ENCODE results near the gene YBX2. TPM values are rescaled to one million over a fixed set of nuclear protein-coding genes. Genes with fewer than 3 reads are reported as not detected.

Gene YBX2
- total RNA-seq, 1 donor from 2014 or later = 0.43 TPM

DNA sequence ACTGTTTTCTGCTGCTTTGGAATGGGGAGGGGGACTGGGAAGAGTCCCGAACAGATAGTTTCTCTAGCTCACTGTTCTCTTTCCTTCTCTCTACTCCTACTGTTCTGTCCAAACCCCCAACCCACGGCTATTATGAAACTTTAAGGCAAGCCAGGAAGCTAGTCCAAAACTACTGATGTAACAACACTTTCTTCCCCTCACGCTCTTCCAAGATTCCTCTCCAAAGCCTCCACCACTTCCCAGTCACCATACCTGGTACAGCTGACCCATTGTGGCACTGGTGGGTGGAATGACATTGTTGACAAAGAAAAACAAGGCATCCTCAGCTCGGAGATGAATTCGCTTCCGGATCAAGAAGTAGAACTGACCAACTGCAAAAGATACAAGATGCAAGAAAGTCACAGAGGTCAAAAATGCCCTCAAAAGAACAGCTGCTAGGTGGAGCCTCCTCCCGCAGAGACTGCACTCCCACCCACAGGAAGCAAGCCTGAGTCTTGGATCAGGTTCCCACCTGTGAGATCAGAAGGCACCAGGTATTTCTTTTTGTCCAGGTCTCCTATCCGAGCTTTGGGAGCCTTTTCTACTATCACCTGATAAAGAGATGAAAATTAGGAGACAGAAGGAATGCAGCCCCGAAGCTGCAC is 53.2 kb downstream of the YBX2 start:
- intact Hi-C loops (cut with micrococcal nuclease) = no loop called here
- peaks cover 34% of the 10 kb centered on the region for H3K4me1 Mint-ChIP-seq (ENCODE audit: low read depth)
- DNase-seq (ENCODE audit: low spot score) = no peak
- H3K4me3 Mint-ChIP-seq (ENCODE audit: low read depth) = peak overlapping the region; percentile 98
- H3K9me3 Mint-ChIP-seq = no peaks in the 10 kb centered on the region
- peak overlapping the region; percentile 95 for H3K27ac Mint-ChIP-seq
- H3K36me3 Mint-ChIP-seq (ENCODE audit: low read depth) = peaks cover 62% of the 10 kb centered on the region
- no peaks in the 10 kb centered on the region for H3K27me3 Mint-ChIP-seq (ENCODE audit: low read depth)

DNA sequence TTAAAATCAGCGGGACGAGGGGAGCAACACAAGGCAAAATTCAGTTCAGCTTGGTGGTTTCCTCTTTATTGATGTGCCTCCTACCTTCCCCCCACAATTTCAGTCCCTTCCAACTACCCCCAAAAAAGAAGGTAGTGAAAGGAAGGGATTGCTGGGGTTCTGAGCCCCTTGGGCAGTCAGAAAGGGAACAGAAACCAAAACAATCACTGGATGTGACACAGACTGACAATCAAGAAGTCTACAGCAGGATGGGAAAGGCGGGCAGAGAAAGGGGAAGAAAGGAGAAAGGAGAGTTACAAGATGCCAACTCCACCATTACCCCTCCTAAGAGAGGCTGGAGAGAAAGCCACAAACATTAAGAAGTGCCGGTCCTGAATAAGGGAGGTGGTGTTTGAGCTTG is 54.1 kb downstream of the YBX2 start:
- intact Hi-C loops (cut with micrococcal nuclease) = no loop called here
- no peak for DNase-seq (ENCODE audit: low spot score)
- peaks cover 64% of the 10 kb centered on the region for H3K36me3 Mint-ChIP-seq (ENCODE audit: low read depth)

DNA sequence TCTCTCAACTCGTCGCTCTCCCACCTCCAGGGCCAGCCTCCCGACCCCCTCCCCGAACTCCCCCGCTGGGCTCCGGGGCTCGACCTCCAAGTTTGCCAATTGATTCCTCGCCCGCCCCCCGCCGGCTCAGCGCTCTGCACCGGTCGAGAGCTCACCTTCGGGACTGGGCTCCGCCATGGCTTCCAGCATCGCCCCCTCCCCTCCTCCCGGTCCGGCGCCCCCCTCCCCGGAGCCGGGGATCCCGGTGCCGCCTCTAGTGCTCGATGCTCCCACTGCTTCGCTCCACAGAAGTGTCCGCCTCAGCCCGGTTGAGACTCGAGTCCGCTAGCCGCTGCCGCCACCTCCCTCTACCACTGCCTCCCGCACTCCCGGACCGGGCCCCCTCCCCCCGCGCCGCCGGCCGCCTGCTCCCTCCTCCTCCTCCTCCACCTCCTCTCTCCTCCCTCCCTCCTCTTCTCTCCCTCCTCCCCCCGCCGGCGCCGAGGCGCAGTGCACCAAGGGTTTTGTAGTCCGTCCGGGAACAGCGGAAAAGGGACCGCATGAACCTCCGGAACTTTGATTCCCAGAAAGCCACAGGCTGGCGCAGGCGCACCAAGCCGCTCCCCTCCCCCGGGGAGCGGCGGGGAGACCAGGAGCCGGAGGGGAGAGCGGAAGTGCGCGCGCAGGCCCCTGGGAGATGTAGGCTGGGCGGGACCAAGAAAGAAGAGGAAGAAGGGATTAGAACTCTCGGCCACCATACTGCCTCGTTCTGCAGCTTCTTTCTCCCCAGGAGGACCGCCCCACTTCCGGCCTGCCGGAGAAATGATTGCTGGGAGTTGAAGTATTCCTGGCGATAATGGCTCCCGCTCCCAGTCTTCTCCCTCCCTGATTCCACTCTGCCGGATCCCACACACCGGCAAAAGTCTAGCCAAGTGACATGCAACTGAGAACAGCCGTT is 55.1 kb downstream of the YBX2 start, which contains the start of gene PHF23:
Gene PHF23 (minus strand): TSS at position 367 of the 937 bp plus-strand sequence. CDS start 178 bp downstream, at position 189.
- Mint-ChIP-seq H3K4me1 (ENCODE audit: low read depth) (peaks cover 48% of the 10 kb centered on the region), H3K4me3 (ENCODE audit: low read depth) (peak within 1 kb of the TSS; percentile 98), H3K9me3 (no peaks in the 10 kb centered on the region), H3K27me3 (ENCODE audit: low read depth) (no peaks in the 10 kb centered on the region), H3K36me3 (ENCODE audit: low read depth) (peaks cover 67% of the 10 kb centered on the region), H3K27ac (peak within 1 kb of the TSS; percentile 92)
- intact Hi-C loops (cut with micrococcal nuclease) = loop anchor here (1.0 to 2.0 kb wide), 2 partner anchors 25 to 333 kb away; no protein-coding TSS in a partner anchor
- peak; percentile 98 for DNase-seq (ENCODE audit: low spot score)

More for the DNA sequence above, 54.1 kb downstream of the YBX2 start:
- H3K27ac Mint-ChIP-seq = peak overlapping the region; percentile 5
- peaks cover 42% of the 10 kb centered on the region for H3K4me1 Mint-ChIP-seq (ENCODE audit: low read depth)
- no peaks in the 10 kb centered on the region for H3K9me3 Mint-ChIP-seq
- H3K4me3 Mint-ChIP-seq (ENCODE audit: low read depth) = peak overlapping the region; percentile 98
- H3K27me3 Mint-ChIP-seq (ENCODE audit: low read depth) = no peaks in the 10 kb centered on the region

DNA sequence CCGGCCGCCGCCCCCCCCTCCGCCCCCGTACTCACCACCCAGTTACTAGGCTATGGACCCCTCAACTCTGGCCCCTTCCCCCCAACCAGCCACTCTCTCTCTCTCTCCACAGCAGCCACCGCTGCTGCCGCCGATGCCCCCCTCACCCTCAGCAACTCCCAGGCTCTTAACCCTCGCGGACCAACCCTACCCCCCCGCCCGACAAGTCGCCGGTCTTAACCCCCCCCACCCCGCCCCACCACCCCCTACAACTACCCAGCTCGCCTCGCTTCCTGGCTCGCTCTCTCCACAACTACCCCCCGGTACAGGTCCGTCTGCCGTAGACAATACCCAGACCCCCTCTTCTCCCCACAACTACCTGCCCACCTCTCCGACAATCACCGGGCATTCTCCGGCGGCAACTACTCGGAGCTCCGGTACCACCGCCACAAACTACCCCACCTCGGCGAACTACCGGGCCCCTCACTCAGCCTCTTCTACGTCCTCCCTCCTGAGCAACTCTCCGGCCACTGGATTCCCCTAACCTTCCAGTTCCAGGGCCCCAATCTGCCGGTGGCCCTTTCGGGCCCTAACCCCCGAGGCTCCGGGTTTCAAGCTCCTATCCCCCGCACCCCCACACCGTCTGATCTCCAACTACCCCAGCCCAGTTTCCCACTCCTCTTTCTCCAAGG is 55.9 kb downstream of the YBX2 start:
- peak overlapping the region; percentile 98 for H3K4me3 Mint-ChIP-seq (ENCODE audit: low read depth)
- H3K9me3 Mint-ChIP-seq = no peaks in the 10 kb centered on the region
- H3K27me3 Mint-ChIP-seq (ENCODE audit: low read depth) = no peaks in the 10 kb centered on the region
- H3K4me1 Mint-ChIP-seq (ENCODE audit: low read depth) = peaks cover 52% of the 10 kb centered on the region
- peak overlapping the region; percentile 92 for H3K27ac Mint-ChIP-seq
- intact Hi-C loops (cut with micrococcal nuclease) = loop anchor here (1.0 to 2.0 kb wide), 3 partner anchors 24 to 334 kb away; partner anchors contain the start of gene SLC2A4
- no peak for DNase-seq (ENCODE audit: low spot score)
- H3K36me3 Mint-ChIP-seq (ENCODE audit: low read depth) = peaks cover 63% of the 10 kb centered on the region

Other genes starting within 250 kb of the YBX2 start
- gene CLEC10A, start 214.4 kb downstream of the YBX2 start, total RNA-seq = not detected in 2 replicates
- gene ASGR2, start 179.8 kb downstream of the YBX2 start, total RNA-seq = not detected in 2 replicates
- gene ASGR1, start 115.3 kb downstream of the YBX2 start, total RNA-seq = 1.7 and 1.8 TPM in 2 replicates
- 10.5 and 10.6 TPM in 2 replicates for gene DLG4, start 74.8 kb downstream of the YBX2 start, total RNA-seq
- 492 and 503 TPM in 2 replicates for gene ACADVL, start 74.7 kb downstream of the YBX2 start, total RNA-seq
- gene DVL2, start 60.1 kb downstream of the YBX2 start, total RNA-seq = 69.7 and 73.1 TPM in 2 replicates
- 43.4 and 47.8 TPM in 2 replicates for gene PHF23, start 55.2 kb downstream of the YBX2 start, total RNA-seq
- 145 and 147 TPM in 2 replicates for gene GABARAP, start 52.2 kb downstream of the YBX2 start, total RNA-seq
- gene CTDNEP1, start 42.9 kb downstream of the YBX2 start, total RNA-seq = 170 and 181 TPM in 2 replicates
- 64.8 and 65.3 TPM in 2 replicates for gene ELP5, start 42.4 kb downstream of the YBX2 start, total RNA-seq
- 0.21 and 0.41 TPM in 2 replicates for gene CLDN7, start 32.2 kb downstream of the YBX2 start, total RNA-seq
- 0.14 and 0.25 TPM in 2 replicates for gene SLC2A4, start 12.9 kb downstream of the YBX2 start, total RNA-seq
- gene EIF5A, start 13.0 kb upstream of the YBX2 start, total RNA-seq = 1,189 and 1,199 TPM in 2 replicates
- gene GPS2, start 20.7 kb upstream of the YBX2 start, total RNA-seq = 57.6 and 64.9 TPM in 2 replicates
- gene NEURL4, start 34.7 kb upstream of the YBX2 start, total RNA-seq = 45.7 and 47.7 TPM in 2 replicates
- gene ACAP1, start 41.9 kb upstream of the YBX2 start, total RNA-seq = 361 and 382 TPM in 2 replicates
- 8.0 and 8.5 TPM in 2 replicates for gene KCTD11, start 57.5 kb upstream of the YBX2 start, total RNA-seq
- 0.25 TPM in 1 of 2 replicates, not detected in the other for gene TMEM95, start 60.5 kb upstream of the YBX2 start, total RNA-seq
- 4.0 and 5.2 TPM in 2 replicates for gene TNK1, start 86.5 kb upstream of the YBX2 start, total RNA-seq
- gene PLSCR3, start 99.9 kb upstream of the YBX2 start, total RNA-seq = 75.4 and 76.2 TPM in 2 replicates
- 67.3 and 67.7 TPM in 2 replicates for gene TMEM256, start 109.5 kb upstream of the YBX2 start, total RNA-seq
- 3.9 and 4.2 TPM in 2 replicates for gene NLGN2, start 113.2 kb upstream of the YBX2 start, total RNA-seq
- gene SPEM1, start 125.7 kb upstream of the YBX2 start, total RNA-seq = not detected in 2 replicates
- not detected in 2 replicates for gene SPEM2, start 131.0 kb upstream of the YBX2 start, total RNA-seq
- not detected in 2 replicates for gene SPEM3, start 134.2 kb upstream of the YBX2 start, total RNA-seq
- 13.4 and 14.8 TPM in 2 replicates for gene TMEM102, start 140.8 kb upstream of the YBX2 start, total RNA-seq
- gene FGF11, start 144.9 kb upstream of the YBX2 start, total RNA-seq = 4.8 and 6.1 TPM in 2 replicates
- 6.6 and 6.9 TPM in 2 replicates for gene CHRNB1, start 150.4 kb upstream of the YBX2 start, total RNA-seq
- gene ZBTB4, start 185.0 kb upstream of the YBX2 start, total RNA-seq = 20.2 and 20.3 TPM in 2 replicates
- not detected in 2 replicates for gene SLC35G6, start 186.8 kb upstream of the YBX2 start, total RNA-seq
- gene POLR2A, start 189.7 kb upstream of the YBX2 start, total RNA-seq = 247 and 261 TPM in 2 replicates

All from activated T-helper 2 cell treated with anti-CD3 and anti-CD28 coated beads, Interferon-gamma antibody, Interleukin-2, Interleukin-4, amounts not matched to agents 10 μg/mL and 5 μg/mL and 100 μg/mL, durations not matched to agents 14 hours and 24 hours and 36 hours (primary cell).